AG10803 (cell line): ENCODE results near the gene HIPK2.
A peak's percentile ranks its signal among the peaks of the same experiment; 100 is the strongest.

Experiments
- DNase-seq: peaks from one replicate; pipeline ENCODE4 v3.0.0; 2010; ENCODE audit warnings: low read depth
- H3K4me3 ChIP-seq: 2 replicates; pipeline ENCODE4 v1.5.1; 2011; ENCODE audit warnings: mild to moderate bottlenecking, low read length, control low read depth
- TF ChIP-seq, protein P1 (sequence below): conservative IDR thresholded peaks from 2 replicates; pipeline ENCODE4 v1.5.1; 2011; ENCODE audit warnings: mild to moderate bottlenecking, low read length, control low read depth, inconsistent platforms

The HIPK2 gene

DNA sequence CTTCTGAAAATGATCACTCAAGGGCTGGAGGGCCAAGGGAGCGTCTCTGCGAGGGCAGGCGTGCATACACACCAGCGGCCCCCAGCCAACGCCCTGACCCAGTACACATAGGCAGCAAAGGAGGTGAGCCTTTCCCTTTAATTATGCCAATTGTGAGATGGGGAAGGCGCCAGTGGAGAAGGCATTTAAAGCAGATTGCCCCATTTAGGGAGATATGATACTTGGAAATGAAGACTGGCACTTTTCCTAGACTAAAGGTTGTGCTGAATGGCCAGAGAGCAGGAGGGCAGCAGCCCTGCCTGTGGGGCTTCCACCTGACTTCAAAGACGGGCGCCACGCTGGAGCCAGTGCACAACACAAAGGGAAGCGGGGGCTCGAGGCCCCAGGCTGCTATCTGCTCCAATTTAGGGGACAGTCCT, 24.1 kb downstream of the HIPK2 start:
- DNase-seq = no peak
- H3K4me3 ChIP-seq = no peak overlapping the region
- TF ChIP-seq, protein P1, sequence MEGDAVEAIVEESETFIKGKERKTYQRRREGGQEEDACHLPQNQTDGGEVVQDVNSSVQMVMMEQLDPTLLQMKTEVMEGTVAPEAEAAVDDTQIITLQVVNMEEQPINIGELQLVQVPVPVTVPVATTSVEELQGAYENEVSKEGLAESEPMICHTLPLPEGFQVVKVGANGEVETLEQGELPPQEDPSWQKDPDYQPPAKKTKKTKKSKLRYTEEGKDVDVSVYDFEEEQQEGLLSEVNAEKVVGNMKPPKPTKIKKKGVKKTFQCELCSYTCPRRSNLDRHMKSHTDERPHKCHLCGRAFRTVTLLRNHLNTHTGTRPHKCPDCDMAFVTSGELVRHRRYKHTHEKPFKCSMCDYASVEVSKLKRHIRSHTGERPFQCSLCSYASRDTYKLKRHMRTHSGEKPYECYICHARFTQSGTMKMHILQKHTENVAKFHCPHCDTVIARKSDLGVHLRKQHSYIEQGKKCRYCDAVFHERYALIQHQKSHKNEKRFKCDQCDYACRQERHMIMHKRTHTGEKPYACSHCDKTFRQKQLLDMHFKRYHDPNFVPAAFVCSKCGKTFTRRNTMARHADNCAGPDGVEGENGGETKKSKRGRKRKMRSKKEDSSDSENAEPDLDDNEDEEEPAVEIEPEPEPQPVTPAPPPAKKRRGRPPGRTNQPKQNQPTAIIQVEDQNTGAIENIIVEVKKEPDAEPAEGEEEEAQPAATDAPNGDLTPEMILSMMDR = no peak

DNA sequence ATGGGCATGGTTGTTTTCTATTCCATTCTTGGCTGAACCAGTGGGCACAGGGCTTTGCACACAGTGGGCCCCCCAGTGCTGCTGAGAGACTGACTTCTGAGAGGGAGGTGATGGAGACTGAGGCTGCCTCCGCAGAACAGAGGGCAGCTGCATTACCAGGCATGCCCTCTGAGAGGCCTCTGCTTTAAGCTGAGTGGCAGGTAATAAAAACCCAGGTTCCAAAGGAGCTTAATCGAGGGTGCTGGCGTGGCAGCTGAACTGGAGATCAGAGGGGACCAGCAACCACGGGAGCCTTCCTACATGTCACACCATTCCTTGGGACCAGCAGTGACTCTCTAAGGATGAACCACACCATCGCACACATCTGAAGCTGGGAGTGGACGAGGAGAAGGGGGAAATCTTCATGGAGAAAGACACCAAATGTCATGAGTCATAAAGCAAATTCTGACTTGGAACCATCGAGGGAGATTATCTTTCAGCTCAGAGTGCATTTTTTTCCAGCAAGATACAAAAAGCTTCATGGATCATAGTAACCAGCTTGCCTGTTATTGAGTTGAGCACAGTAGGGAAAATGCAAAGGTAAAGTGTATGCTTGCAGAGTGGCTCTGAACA, 24.6 kb downstream of the HIPK2 start:
- DNase-seq = no peak

DNA sequence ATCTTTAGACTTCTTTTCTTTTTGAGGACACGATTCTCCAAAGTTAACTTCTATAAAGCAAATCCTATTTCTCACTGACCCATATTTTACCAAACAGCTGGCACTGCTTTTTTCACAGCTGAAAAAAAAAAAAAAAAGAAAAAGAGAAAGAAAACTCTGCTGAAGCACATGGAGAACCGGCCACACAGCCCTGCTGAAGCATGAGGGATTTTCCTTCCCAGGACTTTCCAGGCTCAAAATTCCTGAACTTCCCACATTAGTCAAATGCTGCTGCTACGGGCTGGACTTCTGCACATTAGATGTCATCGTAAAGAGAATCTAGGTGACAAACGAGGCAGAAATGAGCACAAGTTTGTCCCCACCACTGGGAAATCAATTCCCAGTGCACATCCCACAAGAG, 25.2 kb downstream of the HIPK2 start:
- no peak overlapping the region for H3K4me3 ChIP-seq
- TF ChIP-seq, protein P1 = no peak
- no peak for DNase-seq

More for the DNA sequence above, 24.6 kb downstream of the HIPK2 start:
- no peak overlapping the region for H3K4me3 ChIP-seq
- TF ChIP-seq, protein P1 = 0 out of 2 replicates have a peak, but pooled peaks have one; percentile 9

DNA sequence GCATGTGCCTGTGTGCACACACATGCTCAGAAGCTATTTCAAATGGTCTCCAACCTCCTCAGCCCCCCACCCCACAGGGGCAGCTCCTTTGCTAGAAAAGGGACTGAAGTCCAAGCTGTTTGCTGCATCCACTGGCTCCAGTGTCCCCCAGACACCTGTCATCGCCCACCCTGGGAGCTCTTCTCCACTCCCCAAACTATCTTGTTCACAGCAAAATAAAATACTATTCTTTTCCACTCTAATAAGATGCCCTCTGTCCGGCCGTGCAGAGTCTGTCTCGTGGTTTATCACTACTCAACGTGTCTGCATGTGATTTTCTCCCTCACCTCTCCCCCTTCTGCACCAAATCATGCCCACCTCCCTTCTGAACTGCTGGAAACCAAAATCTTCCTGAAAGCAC, 25.6 kb downstream of the HIPK2 start:
- TF ChIP-seq, protein P1 = no peak
- DNase-seq = no peak
- H3K4me3 ChIP-seq = no peak overlapping the region

DNA sequence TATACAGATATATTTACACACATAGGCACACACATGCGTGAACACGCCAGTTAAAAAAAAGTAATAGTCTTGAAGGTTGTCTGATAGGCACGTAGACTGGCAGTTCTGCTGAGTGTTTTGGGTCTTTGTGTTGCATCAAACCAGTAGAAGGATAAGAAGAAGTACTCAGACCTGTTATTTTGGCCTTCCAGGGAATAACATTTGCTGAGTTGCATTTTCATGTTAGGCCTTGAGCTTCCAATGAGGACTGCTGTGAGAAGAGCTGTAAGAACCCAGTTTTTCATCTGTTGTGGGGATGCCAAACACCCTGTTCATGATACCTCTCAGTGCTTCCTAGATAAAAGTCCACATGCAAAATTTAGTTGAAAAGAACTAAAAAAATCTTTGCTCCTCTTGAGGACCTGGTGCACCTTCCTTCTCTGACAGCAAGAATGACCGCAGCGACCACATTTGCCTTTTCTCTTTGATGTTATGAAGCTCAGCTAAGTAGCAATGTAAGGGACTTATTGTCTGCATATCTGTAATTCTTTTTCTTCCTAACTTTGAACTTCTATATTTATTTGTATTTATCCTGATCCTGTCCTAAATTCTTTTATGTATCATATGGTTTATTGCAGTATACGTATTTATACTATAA, 27.2 kb downstream of the HIPK2 start:
- TF ChIP-seq, protein P1 = no peak

DNA sequence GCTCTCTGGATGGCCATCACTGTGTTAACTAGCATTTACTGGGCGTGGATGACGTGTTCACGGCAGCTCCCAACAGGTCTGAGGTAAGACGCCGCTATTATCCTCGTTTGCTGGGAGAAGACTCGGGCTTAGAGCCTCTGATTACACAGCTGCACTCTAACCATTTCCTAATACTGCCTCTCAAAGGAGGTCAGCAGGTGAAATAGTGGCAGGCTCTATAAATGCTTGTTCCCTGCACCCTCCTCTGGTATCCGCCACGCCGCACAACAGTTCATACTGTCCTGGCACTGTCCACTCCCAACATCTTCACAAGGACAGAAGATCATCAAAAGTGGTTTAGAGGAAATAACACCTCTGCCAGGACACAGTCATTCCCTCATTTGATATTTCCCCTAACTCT, 28.3 kb downstream of the HIPK2 start:
- H3K4me3 ChIP-seq = no peak overlapping the region
- TF ChIP-seq, protein P1 = no peak
- DNase-seq = no peak

More for the DNA sequence above, 27.2 kb downstream of the HIPK2 start:
- DNase-seq = no peak
- no peak overlapping the region for H3K4me3 ChIP-seq

DNA sequence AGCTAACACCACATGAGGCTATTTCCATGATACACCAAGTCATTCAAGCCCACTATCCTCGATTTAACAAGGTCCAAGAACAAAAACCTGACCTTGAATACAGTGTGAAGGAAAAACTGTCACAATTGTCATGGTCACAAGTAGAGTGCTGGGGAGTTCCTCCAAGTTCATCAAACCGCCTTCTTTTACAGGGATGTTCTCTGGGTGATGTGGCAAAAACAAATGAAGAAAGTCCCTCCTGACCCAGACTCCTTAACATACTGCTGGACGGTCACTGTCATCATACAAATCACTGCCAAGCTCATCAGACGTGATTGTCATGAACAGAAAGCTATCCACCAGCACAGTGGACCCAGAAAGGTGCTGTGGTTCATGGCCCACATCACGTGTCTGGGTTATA, 28.9 kb downstream of the HIPK2 start:
- no peak overlapping the region for H3K4me3 ChIP-seq
- TF ChIP-seq, protein P1 = no peak
- no peak for DNase-seq
